A549 (cell line): ENCODE data around the gene ARMC10.

Source experiments
- BHLHE40 ChIP-seq: IDR thresholded peaks from 2 replicates; pipeline ENCODE4 v1.6.1; 2012; ENCODE audit warnings: low read depth, low read length, inconsistent platforms
- CHD2 ChIP-seq: fragments of 150-350 bp; IDR thresholded peaks from 2 replicates; pipeline ENCODE4 v1.6.1; 2014; ENCODE audit warnings: low read length; ENCODE audit not compliant: partially characterized antibody
- JUNB ChIP-seq: fragments of >200 bp; sonication (Bioruptor Twin); formaldehyde crosslinking; IDR thresholded peaks from 2 replicates; pipeline ENCODE4 v1.6.1; 2016
- MAZ ChIP-seq: fragments of 150-350 bp; IDR thresholded peaks from 2 replicates; pipeline ENCODE4 v1.6.1; 2014; ENCODE audit warnings: antibody characterized with exemption, low read depth, low read length, borderline replicate concordance
- MYC ChIP-seq: IDR thresholded peaks from 2 replicates; pipeline ENCODE4 v1.6.1; 2012; ENCODE audit warnings: mild to moderate bottlenecking, inconsistent platforms, low read length, improper control_type of control experiment, borderline replicate concordance
- TP53 ChIP-seq: fragments of 250-450 bp; sonication (Bioruptor Pico); IDR thresholded peaks from 2 replicates; pipeline ENCODE4 v1.5.0; 2021; ENCODE audit warnings: mild to moderate bottlenecking, moderate library complexity
- TF ChIP-seq, protein P1 (sequence below): fragments of >200 bp; sonication (Bioruptor Twin); formaldehyde crosslinking; IDR thresholded peaks from 3 replicates; pipeline ENCODE4 v1.5.1; 2016

DNA sequence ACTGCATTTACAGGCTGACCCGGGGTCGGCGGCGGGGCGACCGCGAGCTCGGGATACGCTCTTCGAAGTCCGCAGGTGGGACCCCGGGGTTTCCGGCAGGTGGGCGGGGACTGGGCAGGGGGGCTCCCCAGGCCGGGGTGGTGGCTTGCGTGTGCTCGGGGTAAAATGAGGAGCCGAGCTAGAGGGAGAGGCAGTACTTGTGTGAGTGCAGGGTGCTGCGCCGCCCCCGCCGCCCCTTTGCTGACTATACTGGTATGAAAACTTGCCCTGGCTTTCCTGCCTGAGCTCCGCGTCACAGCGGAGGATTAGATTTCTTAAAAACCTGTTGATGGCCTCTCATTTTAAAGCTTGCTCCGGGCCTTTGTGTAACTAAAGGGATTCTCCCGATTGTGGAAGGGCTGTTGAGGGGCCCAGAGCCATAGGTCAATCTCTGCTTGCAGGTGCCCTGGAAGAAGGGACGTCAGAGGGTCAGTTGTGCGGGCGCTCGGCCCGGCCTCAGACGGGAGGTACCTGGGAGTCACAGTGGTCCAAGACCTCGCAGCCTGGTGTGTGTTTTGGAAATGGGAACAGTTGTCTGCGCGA is 488 bp downstream of the ARMC10 start:
- no peak for TF ChIP-seq CHD2
- no peak for TF ChIP-seq JUNB
- TF ChIP-seq, protein P1, sequence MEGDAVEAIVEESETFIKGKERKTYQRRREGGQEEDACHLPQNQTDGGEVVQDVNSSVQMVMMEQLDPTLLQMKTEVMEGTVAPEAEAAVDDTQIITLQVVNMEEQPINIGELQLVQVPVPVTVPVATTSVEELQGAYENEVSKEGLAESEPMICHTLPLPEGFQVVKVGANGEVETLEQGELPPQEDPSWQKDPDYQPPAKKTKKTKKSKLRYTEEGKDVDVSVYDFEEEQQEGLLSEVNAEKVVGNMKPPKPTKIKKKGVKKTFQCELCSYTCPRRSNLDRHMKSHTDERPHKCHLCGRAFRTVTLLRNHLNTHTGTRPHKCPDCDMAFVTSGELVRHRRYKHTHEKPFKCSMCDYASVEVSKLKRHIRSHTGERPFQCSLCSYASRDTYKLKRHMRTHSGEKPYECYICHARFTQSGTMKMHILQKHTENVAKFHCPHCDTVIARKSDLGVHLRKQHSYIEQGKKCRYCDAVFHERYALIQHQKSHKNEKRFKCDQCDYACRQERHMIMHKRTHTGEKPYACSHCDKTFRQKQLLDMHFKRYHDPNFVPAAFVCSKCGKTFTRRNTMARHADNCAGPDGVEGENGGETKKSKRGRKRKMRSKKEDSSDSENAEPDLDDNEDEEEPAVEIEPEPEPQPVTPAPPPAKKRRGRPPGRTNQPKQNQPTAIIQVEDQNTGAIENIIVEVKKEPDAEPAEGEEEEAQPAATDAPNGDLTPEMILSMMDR: no peak
- no peak for TF ChIP-seq BHLHE40
- no peak for TF ChIP-seq MAZ
- no peak for TF ChIP-seq TP53
- no peak for TF ChIP-seq MYC
